Kasumi-1 (cell line): ENCODE data around the gene GPR180.

ENCODE experiments used
- DNase-seq, 2 experiments: peaks; one replicate each; lab custom pipeline; 2025; lab: John Stamatoyannopoulos, UW

Gene GPR180

GRCh38 chr13:94656176-94656575 lies 54.5 kb downstream of the GPR180 start:
- DNase-seq, result no peak

DNA sequence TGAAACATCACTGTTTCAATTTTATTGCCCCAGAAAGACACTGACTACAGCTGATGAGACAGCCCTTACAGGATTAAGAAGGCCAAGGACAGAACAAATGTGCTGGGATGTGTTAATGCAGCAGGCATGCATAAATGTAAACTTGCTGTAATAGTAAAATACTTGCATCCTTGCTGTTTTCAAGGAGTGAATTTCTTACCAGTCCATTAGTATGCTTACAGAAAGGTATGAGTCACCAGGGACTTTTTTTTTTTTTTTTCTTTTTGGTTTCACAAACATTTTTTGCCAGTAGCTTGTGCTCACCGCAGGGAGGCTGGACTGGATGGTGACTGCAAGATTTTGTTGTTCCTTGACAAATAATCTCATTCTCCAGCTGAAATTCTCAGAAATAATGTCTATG lies 55.1 kb downstream of the GPR180 start:
- no peak for DNase-seq

DNA sequence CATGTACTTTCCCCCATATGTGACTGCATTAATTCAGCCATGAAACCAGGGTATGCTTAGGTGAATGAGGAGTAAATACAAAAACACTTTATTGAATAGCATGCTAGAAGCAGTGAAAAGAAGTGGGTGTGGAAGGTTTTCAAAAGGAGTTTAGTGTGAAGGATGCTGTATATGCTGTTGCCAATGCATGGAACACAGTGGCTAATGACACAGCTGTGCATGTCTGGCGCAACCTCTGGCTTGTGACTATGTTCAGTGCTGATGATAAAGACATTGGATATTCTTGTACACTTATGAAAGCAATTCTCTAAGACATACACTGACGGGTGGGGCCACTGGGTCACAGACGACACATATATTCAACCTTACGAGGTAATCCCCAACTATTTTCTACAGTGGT lies 55.5 kb downstream of the GPR180 start:
- DNase-seq, result no peak

GRCh38 chr13:94658926-94659597 lies 57.4 kb downstream of the GPR180 start:
- DNase-seq, result peak in 1 of 2 experiments; percentile 37

DNA sequence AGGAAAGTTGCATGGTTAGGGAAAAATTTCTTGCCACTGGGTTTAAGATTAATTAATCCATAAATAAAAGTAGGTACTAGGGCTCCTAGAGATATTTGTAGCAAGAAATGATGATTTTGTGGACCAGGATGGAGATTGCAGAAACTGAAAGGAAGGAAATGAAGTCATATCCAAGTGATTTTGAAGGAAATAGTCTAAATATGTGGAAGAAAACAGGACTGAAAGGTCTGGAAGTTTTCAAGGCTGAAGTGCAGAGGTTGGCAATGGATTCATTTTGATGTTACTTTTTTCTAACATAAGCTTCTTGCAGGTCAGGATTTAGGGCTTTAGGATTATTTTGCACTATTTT lies 57.9 kb downstream of the GPR180 start:
- DNase-seq, result no peak

- DNase-seq, result peak; percentile 58 to 62
These were observed 59.2 kb downstream of the GPR180 start for GRCh38 chr13:94660695-94661326.

- no peak for DNase-seq
These were observed 59.7 kb downstream of the GPR180 start for GRCh38 chr13:94661406-94661805.

DNA sequence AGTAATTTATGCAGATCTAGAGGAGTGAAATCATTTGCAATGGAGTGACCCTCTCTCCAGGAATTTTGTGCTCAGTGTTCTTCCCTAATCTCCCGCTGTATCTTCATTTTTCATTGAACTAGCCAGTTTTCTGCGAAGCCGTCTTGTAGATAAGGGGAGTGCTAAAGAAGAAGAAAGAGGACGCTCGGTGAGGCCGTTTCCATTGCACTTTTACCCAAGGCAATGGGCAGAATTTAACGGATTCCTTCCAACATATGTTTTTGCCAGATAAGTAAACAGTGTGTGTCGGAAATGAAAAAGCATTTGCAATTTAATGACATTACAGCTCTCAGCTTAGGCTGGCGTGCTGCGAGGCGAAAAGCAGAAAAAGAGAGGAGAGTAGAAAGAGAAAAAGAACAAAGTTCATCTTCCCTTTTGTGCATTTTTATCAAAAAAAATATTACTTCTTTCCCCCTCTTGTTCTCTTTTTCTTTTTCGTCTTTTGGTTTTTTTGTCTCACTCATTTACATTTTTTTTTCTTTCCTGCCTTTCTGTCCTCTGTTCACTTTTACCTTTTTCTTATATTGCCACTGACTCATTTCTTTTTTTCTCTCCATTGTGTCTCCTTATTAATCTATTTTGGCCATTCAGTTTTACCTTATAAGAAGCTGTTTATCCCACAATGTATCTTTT lies 60.8 kb downstream of the GPR180 start:
- DNase-seq, result no peak

DNA sequence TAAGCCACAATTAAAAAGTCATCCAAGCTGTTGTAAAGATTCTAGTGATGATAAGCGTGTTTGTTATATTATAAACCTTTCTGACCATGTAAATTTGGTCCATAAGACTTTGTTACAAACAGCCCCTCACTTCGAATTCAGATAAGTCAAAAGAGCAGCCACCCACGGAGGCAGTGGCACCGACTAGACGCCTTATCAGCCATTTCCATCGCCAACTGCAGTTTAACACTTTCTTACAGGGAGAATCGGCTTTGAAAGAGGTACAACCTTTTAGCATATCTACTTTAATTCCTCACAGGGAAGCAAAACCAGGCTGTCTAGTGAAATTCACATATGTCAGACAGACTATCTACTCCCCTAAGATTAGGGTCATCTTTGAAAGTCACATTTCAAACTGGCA lies 63.2 kb downstream of the GPR180 start:
- no peak for DNase-seq

- DNase-seq, result no peak
These were observed 64.4 kb downstream of the GPR180 start for GRCh38 chr13:94666065-94666464.

DNA sequence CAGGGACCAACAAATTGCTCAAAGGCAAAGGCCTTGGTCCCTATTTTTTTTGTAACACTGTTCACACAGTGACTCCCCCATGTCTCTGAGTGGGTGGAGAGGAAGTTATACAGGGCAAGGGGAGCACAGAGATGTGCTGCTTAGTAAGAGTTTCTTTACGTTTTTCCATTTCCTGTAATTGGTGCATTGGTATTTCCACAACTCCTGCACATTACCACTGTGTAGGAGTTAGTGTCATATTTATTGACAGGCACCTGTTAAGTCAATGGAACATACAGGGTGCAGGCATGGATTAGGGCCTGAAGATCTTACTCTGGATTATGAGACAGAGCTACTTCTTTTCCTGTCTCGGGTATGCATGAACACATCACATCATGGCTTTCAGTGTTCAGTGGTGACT lies 65.5 kb downstream of the GPR180 start:
- DNase-seq, result peak; percentile 18 to 25

GRCh38 chr13:94672400-94672799 lies 70.7 kb downstream of the GPR180 start:
- DNase-seq, result no peak

- no peak for DNase-seq
These were observed 72.2 kb downstream of the GPR180 start for GRCh38 chr13:94673851-94674250.

DNA sequence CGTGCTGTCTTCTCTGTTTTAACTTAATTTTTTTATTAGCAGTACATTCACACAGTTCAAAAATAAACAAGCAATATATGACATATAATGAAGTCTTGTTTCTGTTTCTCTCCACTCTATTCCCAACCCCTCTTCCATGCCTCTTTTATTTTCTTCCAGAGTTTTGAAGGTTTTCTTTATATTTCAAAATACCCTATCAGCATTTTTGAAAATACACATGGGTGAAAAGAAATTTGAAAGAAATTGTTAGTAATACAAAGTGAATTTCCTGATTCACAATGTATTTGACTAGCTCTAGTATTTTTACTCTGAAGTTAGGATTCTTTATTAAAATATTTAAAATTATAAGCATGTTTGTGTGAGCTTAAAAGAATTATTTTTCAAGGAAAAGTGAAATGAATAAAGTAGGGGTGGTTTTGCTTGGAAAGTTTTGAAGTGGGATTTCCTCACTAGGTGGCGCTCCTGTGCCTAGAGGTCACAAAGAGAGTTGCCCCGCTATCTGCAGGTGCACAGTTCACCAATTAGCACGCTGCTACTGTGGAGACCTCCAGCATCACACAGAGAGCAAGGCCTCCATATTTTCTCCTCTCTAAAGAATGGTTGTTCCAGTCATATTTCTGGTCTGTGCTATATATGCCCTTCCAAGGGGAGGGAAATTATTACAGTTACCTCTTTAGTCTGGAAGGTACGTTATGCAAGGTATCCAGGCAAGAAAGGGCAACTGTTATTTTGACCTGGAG lies 73.1 kb downstream of the GPR180 start:
- peak; percentile 65 to 69 for DNase-seq

- no peak for DNase-seq
These were observed 76.1 kb downstream of the GPR180 start for GRCh38 chr13:94677799-94678198.

DNA sequence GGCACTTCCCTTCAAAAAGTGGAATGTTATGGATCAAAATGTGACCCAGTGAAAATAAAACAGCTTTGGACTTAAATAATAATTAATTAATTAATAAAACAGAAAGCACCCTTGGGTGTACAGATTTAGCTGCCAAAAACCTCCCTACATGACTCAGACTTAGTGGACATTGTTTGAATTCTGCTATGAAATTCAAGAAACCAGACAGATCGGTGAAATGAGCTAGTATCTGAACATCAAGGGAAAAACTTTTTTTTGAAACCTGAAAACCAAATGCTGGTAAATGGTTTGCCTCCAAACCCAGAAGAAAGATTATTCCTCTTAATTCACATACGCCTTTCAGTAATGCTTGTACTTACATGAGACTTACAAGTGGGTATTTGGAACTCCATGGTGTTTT lies 77.2 kb downstream of the GPR180 start:
- no peak for DNase-seq

DNA sequence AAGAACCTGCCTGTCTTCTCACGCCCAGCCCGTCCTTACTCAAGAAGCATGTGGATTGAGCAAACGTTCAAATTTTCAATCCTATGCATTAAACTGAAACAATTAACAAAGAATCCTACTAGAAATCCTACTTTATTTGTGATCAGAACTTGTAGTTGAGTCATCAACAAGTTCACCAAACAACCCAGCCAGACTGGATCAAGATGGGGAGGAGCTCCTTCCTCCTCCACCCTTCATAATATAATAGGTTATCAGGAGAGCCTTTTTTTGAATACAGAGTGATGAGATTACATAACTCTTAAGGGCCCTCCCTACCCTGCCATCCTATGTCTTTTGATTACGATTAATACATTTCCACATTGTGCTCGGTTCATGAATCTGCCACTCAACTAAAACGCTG lies 78.0 kb downstream of the GPR180 start:
- no peak for DNase-seq

- DNase-seq, result no peak
These were observed 80.6 kb downstream of the GPR180 start for GRCh38 chr13:94682229-94682628.

GRCh38 chr13:94683409-94683808 lies 81.8 kb downstream of the GPR180 start:
- no peak for DNase-seq
